ENCODE results near the gene CYB5RL. TPM values are rescaled to one million over a fixed set of nuclear protein-coding genes. Genes with fewer than 3 reads are reported as not detected.

CYB5RL gene
- total RNA-seq, 3 donors from 2014 or later (not counting 1 experiment from before 2014, with no cell fraction given): 5.6 to 6.7 (median 6.2) TPM

DNA sequence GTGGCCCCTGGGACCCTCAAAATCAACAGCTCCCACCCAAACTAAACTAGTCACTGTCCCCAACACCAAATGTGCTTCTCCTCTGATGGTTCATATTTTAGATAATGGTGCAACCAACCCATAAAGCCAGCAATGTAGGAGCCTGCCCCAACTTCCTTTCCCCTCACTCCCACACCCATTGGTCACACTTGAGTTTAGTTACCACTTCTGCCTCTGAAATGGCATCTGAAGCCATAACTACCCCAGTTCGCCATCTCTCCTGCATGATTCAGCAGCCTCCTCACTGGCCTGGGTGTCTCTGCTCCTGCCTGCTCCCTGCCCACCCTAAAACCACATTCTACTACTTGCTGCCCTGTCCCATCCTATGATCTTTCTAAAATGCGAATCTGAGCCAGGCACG, 43.6 kb downstream of the CYB5RL start:
- intact Hi-C loops (cut with micrococcal nuclease): no loop called here
- no peak overlapping the region for H3K4me3 ChIP-seq (ENCODE audit: low read length)
- no peaks in the 10 kb centered on the region for H3K36me3 ChIP-seq (ENCODE audit: control insufficient read depth, insufficient read depth, low read length)
- 84% methylated on average over 3 of the region's 3 CpGs for WGBS (ENCODE audit: insufficient coverage)
- H3K4me1 ChIP-seq (ENCODE audit: control insufficient read depth, insufficient read depth, low read length): no peaks in the 10 kb centered on the region
- no peaks in the 10 kb centered on the region for H3K9me3 ChIP-seq (ENCODE audit: control insufficient read depth, insufficient read depth, low read length)
- Mint-ChIP-seq H3K36me3 (no peaks in the 10 kb centered on the region), H3K9me3 (no peaks in the 10 kb centered on the region), H3K4me3 (no peak overlapping the region), H3K27ac (no peak overlapping the region), H3K27me3 (ENCODE audit: low read depth in 2 of 2) (no peaks in the 10 kb centered on the region), H3K4me1 (no peaks in the 10 kb centered on the region)
- TF ChIP-seq, protein P1, sequence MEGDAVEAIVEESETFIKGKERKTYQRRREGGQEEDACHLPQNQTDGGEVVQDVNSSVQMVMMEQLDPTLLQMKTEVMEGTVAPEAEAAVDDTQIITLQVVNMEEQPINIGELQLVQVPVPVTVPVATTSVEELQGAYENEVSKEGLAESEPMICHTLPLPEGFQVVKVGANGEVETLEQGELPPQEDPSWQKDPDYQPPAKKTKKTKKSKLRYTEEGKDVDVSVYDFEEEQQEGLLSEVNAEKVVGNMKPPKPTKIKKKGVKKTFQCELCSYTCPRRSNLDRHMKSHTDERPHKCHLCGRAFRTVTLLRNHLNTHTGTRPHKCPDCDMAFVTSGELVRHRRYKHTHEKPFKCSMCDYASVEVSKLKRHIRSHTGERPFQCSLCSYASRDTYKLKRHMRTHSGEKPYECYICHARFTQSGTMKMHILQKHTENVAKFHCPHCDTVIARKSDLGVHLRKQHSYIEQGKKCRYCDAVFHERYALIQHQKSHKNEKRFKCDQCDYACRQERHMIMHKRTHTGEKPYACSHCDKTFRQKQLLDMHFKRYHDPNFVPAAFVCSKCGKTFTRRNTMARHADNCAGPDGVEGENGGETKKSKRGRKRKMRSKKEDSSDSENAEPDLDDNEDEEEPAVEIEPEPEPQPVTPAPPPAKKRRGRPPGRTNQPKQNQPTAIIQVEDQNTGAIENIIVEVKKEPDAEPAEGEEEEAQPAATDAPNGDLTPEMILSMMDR (IDR thresholded peaks at IDR 0.05): no peak
- no peak overlapping the region for H3K27ac ChIP-seq (ENCODE audit: low read length)
- DNase-seq: no peak
- ATAC-seq: no peak
- no peaks in the 10 kb centered on the region for H3K27me3 ChIP-seq (ENCODE audit: control insufficient read depth, insufficient read depth, low read length)

DNA sequence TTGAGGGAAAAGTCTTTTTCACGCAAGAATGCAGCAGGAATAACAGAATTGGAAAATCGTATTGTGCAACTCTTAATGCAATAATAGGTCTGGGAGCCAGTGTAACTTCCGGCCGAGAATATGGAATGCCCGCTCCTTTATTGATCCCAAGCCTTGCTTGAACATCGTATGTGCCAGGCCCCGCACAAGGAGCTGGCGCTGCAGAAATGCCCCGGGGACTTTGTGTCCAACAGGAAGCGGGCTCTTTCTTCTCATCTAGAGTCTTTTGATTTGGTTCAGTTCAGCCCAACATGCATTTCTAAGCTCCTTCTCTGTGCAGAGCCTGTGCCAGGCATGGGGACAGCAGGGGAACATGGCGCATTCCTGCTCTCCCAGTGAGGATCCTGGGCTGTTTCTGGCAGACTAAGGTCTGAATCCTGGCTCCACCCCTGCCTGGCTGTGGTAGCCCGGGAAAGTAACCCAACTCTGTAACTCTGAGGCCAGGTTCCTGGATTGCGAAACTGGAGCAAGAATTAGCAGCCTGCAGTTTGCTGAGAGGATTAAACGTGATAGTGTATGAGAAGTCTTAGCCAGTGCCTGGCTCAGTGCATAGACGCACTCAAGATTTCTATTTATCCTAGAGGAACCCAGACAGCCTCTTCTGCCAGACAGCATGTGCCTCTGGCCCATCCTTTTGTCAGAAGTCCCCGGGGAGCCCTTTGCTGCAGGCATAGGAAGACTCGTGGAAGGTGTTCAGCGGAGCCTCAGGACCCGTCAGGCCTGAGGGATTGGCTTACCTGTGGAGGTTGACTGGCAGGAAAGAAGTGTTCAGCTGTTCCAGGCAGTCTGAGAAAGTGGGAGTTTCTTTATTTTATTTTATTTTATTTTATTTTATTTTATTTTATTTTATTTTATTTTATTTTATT, 46.0 kb downstream of the CYB5RL start:
- Mint-ChIP-seq H3K36me3 (no peaks in the 10 kb centered on the region), H3K4me1 (peaks cover 0 to 9% of the 10 kb centered on the region in 2 donors), H3K9me3 (no peaks in the 10 kb centered on the region), H3K27me3 (ENCODE audit: low read depth in 2 of 2) (no peaks in the 10 kb centered on the region), H3K4me3 (no peak overlapping the region), H3K27ac (no peak overlapping the region)
- H3K4me3 ChIP-seq (ENCODE audit: low read length): no peak overlapping the region
- ATAC-seq (no peak), DNase-seq (no peak)
- intact Hi-C loops (cut with micrococcal nuclease): no loop called here
- no peaks in the 10 kb centered on the region for H3K27me3 ChIP-seq (ENCODE audit: control insufficient read depth, insufficient read depth, low read length)
- H3K36me3 ChIP-seq (ENCODE audit: control insufficient read depth, insufficient read depth, low read length): no peaks in the 10 kb centered on the region
- no peaks in the 10 kb centered on the region for H3K9me3 ChIP-seq (ENCODE audit: control insufficient read depth, insufficient read depth, low read length)
- H3K4me1 ChIP-seq (ENCODE audit: control insufficient read depth, insufficient read depth, low read length): no peaks in the 10 kb centered on the region
- TF ChIP-seq, protein P1 (IDR thresholded peaks at IDR 0.05): no peak
- WGBS (ENCODE audit: insufficient coverage): 78% methylated on average over 19 of the region's 19 CpGs
- H3K27ac ChIP-seq (ENCODE audit: low read length): no peak overlapping the region

DNA sequence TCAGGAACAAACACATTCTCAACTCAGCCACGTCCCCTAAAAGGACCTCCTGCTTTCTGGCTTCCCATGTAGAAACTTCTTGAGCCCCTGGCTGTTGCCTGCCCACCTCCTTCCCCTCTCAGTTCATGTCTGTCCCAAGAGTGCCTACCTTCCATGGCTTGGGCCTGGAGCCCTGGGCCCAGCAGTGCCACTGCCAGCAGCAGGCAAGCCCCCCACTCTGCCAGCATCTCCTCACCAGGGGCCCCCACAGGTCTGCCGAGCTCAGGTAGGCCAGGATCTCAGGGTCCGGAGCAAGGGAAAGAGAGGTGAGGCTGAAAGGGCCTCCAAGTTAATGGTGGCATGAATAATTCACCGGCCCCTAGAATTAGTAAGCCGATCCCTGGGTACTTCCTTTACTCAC, 47.1 kb downstream of the CYB5RL start, which contains the start of gene CDCP2:
Gene CDCP2 (minus strand): TSS at position 305 of the 400 bp plus-strand sequence. CDS start 78 bp downstream, at position 227.
- intact Hi-C loops (cut with micrococcal nuclease): no loop called here
- Histone ChIP-seq H3K4me3 (ENCODE audit: low read length) (no peak within 1 kb of the TSS), H3K36me3 (ENCODE audit: control insufficient read depth, insufficient read depth, low read length) (no peaks in the 10 kb centered on the region), H3K9me3 (ENCODE audit: control insufficient read depth, insufficient read depth, low read length) (no peaks in the 10 kb centered on the region), H3K27me3 (ENCODE audit: control insufficient read depth, insufficient read depth, low read length) (no peaks in the 10 kb centered on the region), H3K27ac (ENCODE audit: low read length) (no peak within 1 kb of the TSS), H3K4me1 (ENCODE audit: control insufficient read depth, insufficient read depth, low read length) (no peaks in the 10 kb centered on the region)
- ATAC-seq: no peak
- Mint-ChIP-seq H3K27ac (no peak within 1 kb of the TSS), H3K9me3 (no peaks in the 10 kb centered on the region), H3K36me3 (no peaks in the 10 kb centered on the region), H3K4me3 (no peak within 1 kb of the TSS), H3K4me1 (peaks cover 0 to 9% of the 10 kb centered on the region in 2 donors), H3K27me3 (ENCODE audit: low read depth in 2 of 2) (no peaks in the 10 kb centered on the region)
- DNase-seq: no peak
- TF ChIP-seq, protein P1 (IDR thresholded peaks at IDR 0.05): no peak
- WGBS (ENCODE audit: insufficient coverage): 88% methylated on average over 5 of the region's 5 CpGs

Measured in natural killer cell (primary cell).